Ammon's horn (tissue), 1 donor: ENCODE data around the gene NRP1.
"Not testable (repeated sequence)": the region's sequence is repeated elsewhere in the genome, so short reads cannot be mapped to it uniquely, and the experiment has no call there.

Experiments used
- DNase-seq: peaks from one replicate; pipeline ENCODE4 v3.0.0-alpha.2; 2016; ENCODE audit warnings: low spot score

NRP1 gene

DNA sequence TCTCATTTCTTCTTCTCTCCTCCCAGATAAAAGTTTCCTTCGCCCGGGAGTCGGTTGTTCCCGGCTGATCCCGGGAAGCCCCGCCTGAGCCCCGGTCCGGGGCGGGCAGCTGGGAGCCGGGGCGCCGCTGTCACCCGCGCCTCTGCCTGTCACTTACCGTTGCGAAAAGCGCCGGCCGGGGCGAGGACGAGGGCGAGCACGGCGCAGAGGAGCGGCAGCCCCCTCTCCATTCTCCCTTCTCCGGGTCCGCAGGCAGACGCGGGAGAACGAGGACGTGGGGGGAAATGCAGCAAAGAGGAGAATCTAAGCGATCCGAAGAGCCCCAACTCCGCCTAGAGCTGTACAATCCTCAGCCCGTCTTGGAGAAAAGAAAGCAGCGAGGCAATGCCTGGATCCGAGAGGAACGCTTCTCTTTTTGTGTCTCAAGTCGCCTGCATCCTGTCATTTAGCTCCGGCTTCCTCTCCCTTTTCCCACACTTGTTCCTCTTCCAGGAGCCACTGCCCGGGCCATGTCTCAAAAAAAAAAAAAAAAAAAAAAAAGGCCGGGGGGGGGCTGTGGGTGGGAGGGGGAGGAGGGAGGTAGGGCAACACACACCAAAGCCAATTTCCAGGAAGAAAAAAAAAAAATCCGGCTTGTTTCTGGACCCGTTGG lies at the start of gene NRP1:
Gene NRP1 (minus strand): TSS at position 515 of the 652 bp plus-strand sequence. CDS start 285 bp downstream, at position 230.
- DNase-seq = peak; percentile 50

DNA sequence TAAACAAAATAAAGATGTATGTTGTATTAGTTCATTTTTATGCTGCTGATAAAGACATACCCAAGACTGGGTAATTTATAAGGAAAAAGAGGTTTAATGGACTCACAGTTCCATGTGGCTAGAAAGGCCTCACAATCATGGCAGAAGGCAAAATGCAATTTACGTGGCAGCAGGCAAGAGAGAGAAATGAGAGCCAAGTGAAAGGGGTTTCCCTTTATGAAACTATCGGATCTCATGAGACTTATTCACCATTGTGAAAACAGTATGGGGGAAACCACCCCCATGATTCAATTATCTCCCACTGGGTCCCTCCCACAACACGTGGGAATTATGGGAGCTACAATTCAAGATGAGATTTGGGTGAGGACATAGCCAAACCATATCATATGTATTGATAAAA lies 49.7 kb upstream of the NRP1 start:
- DNase-seq = not testable (repeated sequence)

DNA sequence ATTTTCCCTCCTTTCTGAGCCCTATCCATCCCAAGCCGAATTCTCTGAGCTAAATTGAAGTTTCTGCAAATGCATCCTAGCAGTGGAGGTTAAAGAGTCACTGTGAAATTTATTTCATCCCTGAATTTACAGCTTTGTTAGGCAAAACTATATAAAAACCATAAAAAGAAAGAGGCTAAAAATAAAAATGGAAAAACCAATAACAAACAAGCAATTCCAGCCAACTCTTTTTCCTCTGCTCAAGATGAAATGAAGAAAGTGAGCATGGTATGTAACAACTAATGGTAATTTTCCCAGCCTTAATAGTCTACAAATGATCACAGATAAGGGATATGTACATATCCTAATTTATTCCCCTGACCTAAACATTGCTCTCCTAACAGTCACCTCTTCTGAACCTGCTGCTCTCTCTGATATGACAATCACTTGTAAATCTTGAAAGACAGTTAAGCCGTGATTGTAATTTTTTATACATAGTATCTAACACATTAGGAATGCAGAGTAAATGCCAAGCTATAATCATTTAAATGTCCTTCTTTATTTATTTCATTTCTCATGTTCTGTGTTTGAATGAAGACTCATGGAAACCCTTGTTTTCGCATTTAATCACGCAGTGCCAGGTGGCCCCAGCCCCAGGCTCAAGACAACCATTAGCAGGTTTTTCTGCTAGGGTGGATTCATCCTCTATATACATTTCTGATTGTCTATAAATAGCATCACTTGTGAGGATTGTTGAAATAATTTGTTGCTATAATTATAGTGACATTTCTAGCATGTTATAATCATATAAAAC lies 48.6 kb upstream of the NRP1 start:
- DNase-seq = no peak

DNA sequence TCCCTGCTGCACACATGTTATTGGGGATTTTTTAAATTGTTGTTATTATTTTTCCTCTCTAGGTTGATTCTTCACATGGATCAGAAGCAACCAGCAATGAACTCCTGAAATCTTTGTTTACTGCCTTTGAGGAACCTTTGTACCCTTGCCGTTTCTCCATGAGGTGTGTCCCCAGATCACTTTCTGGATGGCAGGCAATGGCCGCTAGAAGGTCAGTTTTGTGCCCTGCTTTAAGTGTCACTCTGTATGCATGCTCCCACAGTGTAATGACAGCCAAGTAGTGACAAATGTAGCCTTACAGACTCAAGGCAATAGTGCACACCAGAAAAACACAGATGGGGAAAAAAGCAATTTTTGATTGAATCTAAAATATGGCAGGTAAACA lies 47.7 kb upstream of the NRP1 start:
- no peak for DNase-seq

DNA sequence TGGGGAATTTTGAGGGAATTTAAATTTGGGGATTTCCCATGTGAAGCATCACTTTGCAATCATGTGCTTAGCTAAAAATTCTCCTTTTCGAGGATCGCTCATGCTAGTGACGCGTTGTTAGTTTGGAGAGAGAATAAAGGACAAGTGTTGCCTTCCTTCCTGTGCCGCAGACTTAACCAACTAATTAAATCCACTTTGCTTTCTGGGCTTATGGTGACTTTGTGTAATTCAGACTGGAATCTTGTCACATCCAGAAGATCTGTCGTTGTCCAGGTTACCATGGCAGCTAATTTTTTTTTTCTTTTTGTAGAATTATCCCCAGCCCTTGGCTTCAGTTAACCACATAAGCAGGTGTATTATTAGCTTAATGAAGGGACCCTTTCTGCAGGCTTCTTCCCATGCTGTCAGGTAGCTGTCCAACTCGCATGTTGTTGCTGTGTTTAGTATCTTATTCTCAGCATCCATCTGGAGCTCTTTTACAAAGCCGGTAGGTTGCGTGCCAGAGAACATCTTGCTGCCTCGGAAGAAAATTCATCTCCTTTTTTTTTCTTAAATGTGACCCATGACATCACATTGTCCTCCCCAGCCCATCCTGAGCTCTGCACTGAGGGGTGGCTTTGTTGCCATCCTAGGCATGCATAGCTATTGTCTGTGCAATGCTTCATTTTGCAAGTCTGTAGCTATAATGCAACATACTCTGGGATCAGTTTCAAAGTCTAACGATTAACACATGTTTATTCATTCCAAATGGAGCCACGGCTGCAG lies 47.2 kb upstream of the NRP1 start:
- peak; percentile 30 for DNase-seq

DNA sequence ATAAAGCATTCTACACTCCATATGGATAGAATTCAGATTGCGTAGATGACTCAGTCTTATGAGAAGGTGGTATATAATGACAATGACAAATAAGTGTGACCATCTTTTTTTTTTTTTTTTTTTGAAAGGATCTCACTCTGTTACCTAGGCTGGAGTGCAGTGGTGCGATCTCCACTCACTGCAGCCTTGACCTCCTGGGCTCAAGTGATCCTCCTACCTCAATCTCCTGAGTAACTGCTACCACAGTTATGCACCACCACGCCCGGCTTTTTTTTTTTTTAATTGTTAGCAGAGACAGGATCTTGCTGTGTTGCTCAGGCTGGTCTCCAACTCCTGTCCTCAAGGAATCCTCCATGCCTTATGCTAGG lies 43.2 kb upstream of the NRP1 start:
- no peak for DNase-seq

DNA sequence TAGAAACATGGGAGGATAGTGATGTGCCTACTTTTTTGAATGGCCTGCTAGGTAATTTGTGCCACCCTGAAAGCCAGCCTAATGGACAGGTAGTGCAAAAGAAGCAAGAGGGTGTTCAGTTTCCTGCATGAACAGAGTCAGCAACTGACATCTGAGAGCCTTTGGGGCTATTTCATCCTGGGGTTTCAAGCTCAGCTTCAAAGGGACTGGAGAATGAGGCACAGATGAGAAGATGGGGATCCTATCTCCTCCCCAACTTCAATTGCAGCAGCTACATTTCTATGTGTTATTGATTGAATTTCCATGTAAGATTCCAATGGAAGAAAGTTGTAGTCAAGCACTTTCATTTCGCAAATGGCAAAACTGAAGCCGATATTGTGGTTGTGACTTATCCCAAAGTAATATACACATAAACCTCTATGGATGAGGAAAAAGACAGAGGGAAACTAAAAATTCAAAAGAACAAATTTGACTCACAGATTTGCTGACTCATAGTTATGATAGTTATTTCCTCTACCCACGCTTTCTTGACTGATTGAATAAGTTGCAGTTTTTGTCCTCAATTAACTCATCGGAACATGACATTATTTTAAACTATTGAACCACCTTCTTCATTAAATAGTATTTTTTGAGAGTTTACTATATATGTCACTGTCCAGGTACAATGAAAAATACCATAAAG lies 42.6 kb upstream of the NRP1 start:
- no peak for DNase-seq

DNA sequence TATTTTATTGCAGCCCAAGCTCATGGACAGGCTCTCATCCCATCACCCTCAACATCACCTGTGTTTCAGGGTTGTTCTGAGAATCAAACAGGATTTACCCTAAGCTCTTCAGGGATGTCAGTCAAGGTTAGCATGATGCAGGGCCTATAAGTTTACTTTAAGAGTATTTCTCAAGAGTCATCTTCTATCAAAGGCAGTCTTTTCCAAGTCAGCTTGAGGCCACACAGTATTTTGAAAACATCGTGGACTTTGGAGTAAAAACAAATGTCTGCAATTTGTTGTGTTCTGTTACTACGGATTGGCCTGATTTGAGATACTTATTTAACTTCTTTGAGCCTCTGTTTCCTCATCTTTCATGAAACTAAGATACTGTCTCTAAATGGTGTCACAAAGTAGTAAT lies 42.0 kb upstream of the NRP1 start:
- no peak for DNase-seq

DNA sequence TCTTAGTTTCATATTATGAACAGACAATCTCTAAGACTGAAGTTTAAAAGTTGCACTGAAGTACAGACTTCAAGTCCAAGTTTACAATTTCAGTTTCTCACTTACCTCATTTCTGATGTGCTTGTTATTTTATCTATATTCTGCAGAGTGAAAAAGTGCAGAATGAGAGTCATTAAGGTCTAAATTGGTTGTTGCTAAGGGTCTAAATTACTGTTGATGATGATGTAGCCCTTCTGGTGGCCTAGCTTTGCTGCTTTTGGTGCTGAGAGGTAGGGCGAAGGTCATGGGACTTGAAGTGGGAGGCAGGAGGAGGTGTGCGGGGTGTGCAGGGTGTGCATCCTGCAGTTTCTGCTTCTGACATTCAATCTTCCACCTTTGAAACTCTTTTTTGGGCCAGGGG lies 38.8 kb upstream of the NRP1 start:
- DNase-seq = no peak

DNA sequence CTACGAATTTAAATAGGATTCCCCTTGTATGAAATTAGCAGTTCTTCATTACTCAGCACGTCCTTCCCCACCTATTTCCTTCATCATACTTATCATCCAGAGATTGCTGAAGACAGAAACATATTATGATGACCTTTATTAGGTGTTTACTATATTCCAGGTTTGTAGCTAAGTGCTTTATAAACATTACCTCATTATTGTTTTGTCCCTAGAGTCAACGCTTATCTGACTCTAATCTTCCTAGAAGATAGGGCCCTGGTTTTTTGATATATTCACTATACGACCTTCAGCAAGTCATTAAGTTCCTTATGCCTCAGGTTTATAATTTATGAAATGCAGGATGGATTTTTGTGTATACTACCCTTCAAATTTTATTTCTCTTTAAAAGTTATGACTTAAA lies 36.8 kb upstream of the NRP1 start:
- DNase-seq = no peak

DNA sequence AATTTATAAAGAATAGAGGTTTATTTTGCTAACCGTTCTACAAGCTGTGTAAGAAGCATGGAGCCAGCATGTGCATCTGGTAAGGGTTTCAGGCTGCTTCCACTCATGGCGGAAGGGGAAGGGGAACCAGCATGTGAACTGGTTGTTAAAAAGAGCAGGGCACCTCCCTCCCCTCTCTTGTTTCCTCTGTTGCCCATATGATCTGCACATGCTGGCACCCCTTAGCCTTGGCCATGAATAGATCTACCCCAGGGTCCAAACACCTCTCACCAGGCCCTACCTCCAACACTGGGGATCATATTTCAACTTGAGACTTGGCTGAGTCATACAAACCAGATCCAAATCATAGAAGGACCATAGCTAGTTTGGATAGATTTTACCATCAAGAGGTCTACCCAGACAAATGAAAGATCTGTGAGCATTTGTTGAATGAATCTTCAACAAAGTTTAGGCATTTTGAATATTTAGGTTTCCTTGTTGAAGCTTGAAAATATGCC lies 36.0 kb upstream of the NRP1 start:
- no peak for DNase-seq

DNA sequence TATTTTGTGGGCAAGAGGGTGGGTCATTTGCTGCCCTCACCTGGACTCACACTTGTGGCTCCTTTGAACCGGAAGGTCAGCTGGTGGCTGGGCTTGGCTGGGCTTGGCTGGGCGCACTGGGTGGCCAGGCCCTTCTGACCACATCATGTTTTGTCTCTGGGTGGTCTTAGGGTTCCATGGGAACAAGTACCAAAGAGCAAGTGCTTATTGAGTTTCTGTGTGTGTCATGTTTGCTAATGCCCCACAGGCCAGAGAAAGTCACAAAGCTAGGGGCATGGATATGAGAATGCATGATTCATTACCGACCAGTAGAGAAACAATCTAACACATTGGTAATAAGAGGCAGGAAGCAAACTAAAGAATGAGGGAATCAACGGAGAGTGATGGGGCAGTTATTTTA lies 33.6 kb upstream of the NRP1 start:
- DNase-seq = no peak

DNA sequence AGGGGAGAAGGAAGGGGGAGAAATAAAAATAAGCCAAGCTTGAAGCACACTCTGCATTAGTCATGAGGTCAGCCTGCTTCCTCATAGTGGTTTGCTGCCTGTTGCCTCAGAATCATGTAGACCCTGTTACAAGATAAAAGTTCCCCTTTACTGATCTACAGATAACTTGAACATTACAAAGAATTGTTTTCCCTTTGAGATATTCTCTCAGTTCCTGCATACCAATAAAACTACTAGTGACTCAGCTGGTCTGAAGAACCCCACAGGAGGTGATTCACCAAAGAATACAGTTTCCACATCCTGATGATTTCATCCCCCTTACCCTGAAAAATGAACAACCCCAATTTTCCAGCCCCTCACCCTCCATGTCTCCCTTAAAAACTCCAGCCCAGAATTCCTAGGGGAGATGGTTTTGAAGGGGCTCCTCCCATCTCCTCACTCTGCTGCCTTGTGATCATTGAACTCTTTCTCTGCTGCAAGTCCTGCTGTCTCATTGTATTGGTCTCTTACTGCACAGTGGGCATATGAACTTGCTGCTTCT lies 31.5 kb upstream of the NRP1 start:
- DNase-seq = peak; percentile 46

DNA sequence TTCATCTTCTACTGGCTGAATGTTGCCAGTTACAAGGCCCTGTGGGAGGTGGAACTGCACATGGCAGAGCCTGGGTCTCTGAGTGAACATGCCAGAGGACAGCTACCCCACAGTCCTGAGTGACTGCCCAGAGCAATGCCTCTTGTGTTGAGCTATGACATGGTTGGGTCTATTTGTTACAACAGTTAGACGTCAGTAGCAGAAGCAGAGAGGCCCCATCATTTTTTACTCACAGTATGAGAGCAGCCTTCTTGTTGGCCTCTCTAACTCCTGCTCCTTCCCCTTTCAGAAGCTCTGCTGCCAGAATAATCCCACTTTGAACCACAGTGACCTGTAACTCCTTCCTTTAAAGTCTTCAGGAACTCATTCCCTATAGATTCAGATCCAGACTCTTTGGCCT lies 30.8 kb upstream of the NRP1 start:
- no peak for DNase-seq

DNA sequence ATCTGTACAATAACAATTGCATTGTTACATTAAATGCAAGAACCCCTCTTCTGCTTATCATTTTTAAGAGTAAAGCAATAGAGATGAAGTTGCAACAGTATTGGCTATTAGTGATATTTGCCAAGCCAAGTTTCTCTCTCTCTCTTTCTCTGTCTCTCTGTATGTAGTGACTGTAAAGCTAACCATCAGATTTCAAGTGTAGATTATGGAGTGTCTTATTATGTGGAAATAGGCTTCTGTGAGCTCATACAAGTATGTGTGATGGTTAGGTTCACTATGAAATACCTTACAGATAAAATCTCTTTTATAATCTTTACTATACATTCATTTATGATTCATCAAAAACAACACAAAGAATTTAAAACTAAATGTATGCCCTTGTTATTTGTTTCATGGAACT lies 28.6 kb upstream of the NRP1 start:
- no peak for DNase-seq

DNA sequence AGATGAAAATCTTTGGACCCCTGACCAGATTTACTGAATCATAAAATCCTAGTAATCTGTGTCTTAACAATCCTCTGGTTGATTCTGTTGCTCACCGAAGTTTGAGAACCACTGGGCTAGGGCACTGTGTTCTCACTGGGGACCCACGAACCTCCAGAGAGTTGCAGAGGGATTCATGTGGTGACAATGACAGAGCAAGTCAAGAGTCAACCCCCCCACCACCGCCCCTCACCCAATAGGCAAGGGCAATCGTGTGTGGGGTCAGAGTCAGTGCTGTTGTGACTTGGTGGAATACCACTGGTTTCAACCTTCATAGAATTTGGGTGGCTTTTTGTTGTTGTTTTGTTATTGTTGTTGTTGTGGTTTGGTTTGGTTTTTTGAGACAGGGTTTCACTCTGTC lies 23.5 kb upstream of the NRP1 start:
- no peak for DNase-seq

DNA sequence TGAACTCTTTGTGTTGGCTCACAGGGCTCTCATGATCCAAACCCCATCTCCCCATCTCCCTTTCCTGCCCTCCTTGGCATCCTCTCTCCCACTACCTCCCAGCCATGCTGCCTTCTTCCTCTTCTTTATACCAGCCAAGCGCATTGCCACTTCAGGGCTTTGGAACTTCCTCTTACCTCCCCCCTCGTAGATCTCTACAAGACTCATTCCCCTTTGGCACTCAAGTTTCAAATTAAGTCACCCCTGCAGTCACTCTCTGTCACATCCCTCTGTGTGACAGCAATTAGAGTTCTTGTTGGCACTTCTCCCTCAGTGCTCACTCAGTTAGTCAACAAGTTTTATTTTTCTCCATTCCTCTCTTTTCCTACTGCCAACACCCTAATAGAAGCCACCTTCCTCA lies 20.8 kb upstream of the NRP1 start:
- DNase-seq = peak; percentile 62

DNA sequence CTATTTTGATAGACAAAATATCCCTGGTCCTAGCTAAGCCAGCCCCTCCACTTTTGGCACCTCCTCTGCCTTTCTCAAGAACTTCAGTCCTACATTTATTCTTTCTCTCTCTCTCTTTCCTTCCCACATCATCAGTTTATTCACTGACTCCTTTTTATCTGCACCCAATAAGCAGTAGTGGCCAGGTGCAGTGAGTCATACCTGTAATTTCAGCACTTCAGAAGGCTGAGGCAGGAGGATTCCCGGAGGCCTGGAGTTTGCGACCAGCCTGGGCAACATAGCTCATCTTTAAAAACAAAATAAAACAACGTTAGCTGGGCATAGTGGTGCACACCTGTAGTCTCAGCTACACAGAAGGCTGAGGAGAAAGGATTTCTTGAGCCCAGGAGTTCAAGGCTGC lies 19.4 kb upstream of the NRP1 start:
- no peak for DNase-seq

DNA sequence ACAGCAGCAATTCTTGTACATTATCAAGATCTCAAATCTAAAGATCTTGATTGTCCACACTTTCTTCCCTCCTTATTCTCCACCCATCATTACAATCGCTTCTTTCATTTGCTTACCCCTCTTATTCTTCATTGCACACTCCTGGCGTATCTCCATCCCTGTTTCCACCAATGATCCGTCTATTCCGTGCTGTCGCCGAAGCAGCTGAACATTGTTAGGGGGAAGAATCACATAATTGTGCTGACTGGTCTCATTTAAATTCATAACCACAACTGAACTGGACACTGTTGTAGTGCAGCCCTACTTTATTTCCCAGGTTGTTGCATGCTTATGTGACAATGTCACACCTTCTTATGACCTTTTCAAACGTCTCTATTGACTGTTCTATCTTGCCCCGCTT lies 18.9 kb upstream of the NRP1 start:
- peak; percentile 78 for DNase-seq

DNA sequence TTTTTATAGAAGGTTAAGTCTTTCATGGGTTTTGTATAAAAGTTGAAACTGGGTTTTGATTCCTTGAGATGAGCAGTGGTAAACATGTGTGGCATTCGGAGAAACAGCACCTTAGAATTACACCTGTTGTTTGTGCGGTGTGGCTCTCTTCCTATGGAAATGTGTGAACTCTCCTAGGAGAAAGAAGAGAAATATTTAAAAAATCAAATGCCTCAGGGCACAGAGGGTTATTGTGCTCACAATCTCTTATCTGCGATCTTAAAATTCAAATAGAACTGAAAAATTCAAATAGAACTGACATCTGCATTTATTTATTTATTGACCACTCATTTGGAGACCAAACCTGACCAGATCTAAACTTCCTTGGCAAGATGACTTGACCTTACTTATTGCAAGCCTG lies 18.1 kb upstream of the NRP1 start:
- no peak for DNase-seq

DNA sequence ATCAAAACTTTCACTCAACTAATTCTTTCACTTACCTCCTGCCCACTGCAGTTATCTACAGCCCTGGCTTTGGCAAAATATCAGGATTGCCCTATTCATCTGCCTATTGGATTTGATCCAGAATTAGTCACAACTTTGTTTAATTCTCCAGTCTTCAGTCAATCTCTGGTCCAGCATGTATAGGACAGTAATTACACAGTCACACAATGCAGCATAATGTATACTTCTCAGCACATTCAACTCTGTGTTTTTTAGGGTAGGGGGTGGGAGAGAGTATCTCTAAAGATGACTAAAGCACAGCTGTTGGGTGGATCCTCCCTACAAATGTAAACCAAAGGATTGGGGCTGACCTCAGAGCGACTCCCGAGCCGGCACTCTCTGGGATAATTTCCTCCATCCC lies 17.7 kb upstream of the NRP1 start:
- no peak for DNase-seq

DNA sequence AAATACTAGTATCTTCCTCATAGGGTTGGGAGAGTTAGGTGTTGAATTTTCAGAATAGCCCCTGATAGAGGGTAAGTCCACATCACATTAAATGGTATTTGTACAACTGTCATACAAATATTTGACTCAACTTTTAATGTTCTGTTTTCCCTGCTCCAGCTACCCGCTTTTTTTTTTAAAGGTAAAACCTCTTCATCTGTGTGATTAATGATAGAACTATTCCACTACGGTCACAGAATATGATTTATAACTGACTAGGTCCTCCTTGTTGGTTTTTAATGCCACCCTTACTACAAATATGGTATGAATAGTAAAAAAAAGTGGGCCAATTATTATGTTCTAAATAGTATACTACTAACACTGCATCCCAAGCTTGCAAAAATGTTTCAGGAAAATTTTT lies 15.6 kb upstream of the NRP1 start:
- DNase-seq = no peak
